Peyer's patch (tissue), 4 donors: ENCODE measurements around the gene SDC4. TPM values are rescaled to one million over a fixed set of nuclear protein-coding genes. Genes with fewer than 3 reads are reported as not detected.

Experiments
- DNase-seq, 3 donors: peaks; one replicate each; pipeline ENCODE4 v3.0.0-alpha.2; 2017 to 2019
- H3K27ac ChIP-seq, 4 donors: fragments of 200-600 bp; sonication (generic); one replicate each; pipeline ENCODE4 v1.5.1; 2016 to 2019
- H3K27me3 ChIP-seq, 2 donors: fragments of 200-600 bp; sonication (generic); one replicate each; pipeline ENCODE4 v1.5.1; 2019
- H3K36me3 ChIP-seq, 3 donors: fragments of 200-600 bp; sonication (generic); one replicate each; pipeline ENCODE4 v1.5.1; 2016 to 2019
- H3K4me1 ChIP-seq, 4 donors: fragments of 200-600 bp; sonication (generic); one replicate each; pipeline ENCODE4 v1.5.1; 2016 to 2019
- H3K4me3 ChIP-seq, 4 donors: fragments of 200-600 bp; sonication (generic); 1 replicate in 3 of 4; 2 replicates in 1 of 4; pipeline ENCODE4 v1.5.1; 2016 to 2019; ENCODE audit warnings: mild to moderate bottlenecking in 1 of 4
- H3K9me3 ChIP-seq, 4 donors: fragments of 200-600 bp; sonication (generic); one replicate each; pipeline ENCODE4 v1.5.1; 2016 to 2019; ENCODE audit warnings: mild to moderate bottlenecking in 1 of 4
- POLR2A ChIP-seq, 2 donors: fragments of 450-650 bp; IDR thresholded peaks; one replicate each; pipeline ENCODE4 v1.5.1; 2017; ENCODE audit warnings: antibody characterized with exemption in 2 of 2, mild to moderate bottlenecking in 2 of 2, moderate library complexity in 2 of 2
- total RNA-seq, 4 donors: library from RNA; depleted of rRNA; stranded (reverse); fragments of >200 nt; gene quantifications; one replicate each; pipeline ENCODE4 v1.1.0, GENCODE V29; 2016
- TF ChIP-seq, protein P1 (sequence below), 6 experiments: fragments of 450-650 bp in 4 of 6; fragments of 200-600 bp in 2 of 6; sonication (generic) in 1 of 6; IDR thresholded peaks; one replicate each; pipeline ENCODE4 v1.5.1; 2017 to 2019; ENCODE audit warnings: antibody characterized with exemption in 6 of 6, mild to moderate bottlenecking in 3 of 6, moderate library complexity in 1 of 6

Gene SDC4
- total RNA-seq, 4 donors from 2014 or later: 21.5 to 49.7 (median 32.5) TPM

GRCh38 chr20:45306431-45306982 is 41.7 kb downstream of the SDC4 start, which contains the start of gene RBPJL:
Gene RBPJL (plus strand): TSS chr20:45306840. CDS start chr20:45306923, 83 bp downstream.
- H3K4me3 ChIP-seq: no peak within 1 kb of the TSS
- H3K4me1 ChIP-seq: no peaks in the 10 kb centered on the region
- peak in 1 of 3 donors; percentile 52 for DNase-seq
- H3K9me3 ChIP-seq: no peaks in the 10 kb centered on the region
- TF ChIP-seq, protein P1, sequence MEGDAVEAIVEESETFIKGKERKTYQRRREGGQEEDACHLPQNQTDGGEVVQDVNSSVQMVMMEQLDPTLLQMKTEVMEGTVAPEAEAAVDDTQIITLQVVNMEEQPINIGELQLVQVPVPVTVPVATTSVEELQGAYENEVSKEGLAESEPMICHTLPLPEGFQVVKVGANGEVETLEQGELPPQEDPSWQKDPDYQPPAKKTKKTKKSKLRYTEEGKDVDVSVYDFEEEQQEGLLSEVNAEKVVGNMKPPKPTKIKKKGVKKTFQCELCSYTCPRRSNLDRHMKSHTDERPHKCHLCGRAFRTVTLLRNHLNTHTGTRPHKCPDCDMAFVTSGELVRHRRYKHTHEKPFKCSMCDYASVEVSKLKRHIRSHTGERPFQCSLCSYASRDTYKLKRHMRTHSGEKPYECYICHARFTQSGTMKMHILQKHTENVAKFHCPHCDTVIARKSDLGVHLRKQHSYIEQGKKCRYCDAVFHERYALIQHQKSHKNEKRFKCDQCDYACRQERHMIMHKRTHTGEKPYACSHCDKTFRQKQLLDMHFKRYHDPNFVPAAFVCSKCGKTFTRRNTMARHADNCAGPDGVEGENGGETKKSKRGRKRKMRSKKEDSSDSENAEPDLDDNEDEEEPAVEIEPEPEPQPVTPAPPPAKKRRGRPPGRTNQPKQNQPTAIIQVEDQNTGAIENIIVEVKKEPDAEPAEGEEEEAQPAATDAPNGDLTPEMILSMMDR (IDR thresholded peaks at IDR 0.05): peak; percentile 19 to 72 (median 52)
- no peak for TF ChIP-seq POLR2A (IDR thresholded peaks at IDR 0.05)
- H3K36me3 ChIP-seq: no peaks in the 10 kb centered on the region
- no peak within 1 kb of the TSS for H3K27ac ChIP-seq
- no peaks in the 10 kb centered on the region for H3K27me3 ChIP-seq

GRCh38 chr20:45305262-45305661 is 43.0 kb downstream of the SDC4 start:
- H3K9me3 ChIP-seq: no peaks in the 10 kb centered on the region
- H3K36me3 ChIP-seq: no peaks in the 10 kb centered on the region
- no peak for DNase-seq
- no peak overlapping the region for H3K4me3 ChIP-seq
- no peaks in the 10 kb centered on the region for H3K27me3 ChIP-seq
- no peaks in the 10 kb centered on the region for H3K4me1 ChIP-seq
- TF ChIP-seq POLR2A (IDR thresholded peaks at IDR 0.05): no peak
- TF ChIP-seq, protein P1 (IDR thresholded peaks at IDR 0.05): no peak
- H3K27ac ChIP-seq: no peak overlapping the region

GRCh38 chr20:45304464-45304999 is 43.7 kb downstream of the SDC4 start:
- Histone ChIP-seq H3K27ac (no peak overlapping the region), H3K9me3 (no peaks in the 10 kb centered on the region), H3K27me3 (no peaks in the 10 kb centered on the region), H3K36me3 (no peaks in the 10 kb centered on the region), H3K4me3 (no peak overlapping the region), H3K4me1 (no peaks in the 10 kb centered on the region)
- DNase-seq: no peak
- TF ChIP-seq POLR2A (IDR thresholded peaks at IDR 0.05): no peak
- TF ChIP-seq, protein P1 (IDR thresholded peaks at IDR 0.05): no peak

DNA sequence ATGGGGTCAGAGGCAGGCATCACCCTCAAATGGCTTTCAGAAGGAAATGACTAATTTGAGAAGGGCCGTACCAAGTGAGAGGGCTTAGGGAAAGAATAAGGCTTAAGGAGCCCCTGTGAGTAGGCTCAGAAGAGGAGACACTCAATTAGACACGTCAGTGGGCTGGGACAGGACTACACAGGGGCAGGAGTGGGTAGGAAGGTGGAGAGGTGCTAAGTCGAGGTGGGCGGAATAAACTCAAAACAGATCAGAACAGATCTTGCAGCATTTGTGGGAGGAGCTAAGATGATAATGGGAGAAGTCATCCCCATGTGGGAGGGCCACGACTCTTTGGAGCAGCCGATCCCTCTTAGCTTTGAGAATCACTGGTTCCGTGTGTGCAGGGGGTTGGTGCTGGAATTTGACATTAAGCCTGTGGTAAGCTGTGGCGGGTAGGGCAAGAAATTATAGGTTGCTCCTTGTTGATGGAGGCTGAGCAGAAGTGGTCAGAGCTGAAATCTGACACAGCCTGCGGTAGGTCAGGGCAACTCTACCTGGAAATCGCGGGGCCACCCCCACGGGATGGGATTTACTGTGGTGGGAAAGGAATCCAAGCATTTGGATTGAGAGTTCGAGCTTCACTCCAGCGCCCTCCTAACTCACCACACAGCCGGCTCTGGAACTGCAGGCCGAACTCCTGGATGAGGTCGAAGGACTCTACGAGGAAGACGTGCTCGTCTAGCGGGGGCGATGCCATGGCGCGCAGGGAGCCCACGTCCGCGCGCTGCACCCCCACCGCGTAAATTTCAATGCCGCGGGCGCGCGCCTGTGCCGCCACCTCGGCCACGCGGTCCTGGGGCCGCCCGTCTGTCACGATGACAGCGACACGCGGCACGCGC is 44.4 kb downstream of the SDC4 start:
- Histone ChIP-seq H3K4me3 (no peak overlapping the region), H3K9me3 (no peaks in the 10 kb centered on the region), H3K27ac (no peak overlapping the region), H3K36me3 (no peaks in the 10 kb centered on the region), H3K27me3 (no peaks in the 10 kb centered on the region), H3K4me1 (no peaks in the 10 kb centered on the region)
- DNase-seq: no peak
- TF ChIP-seq, protein P1 (IDR thresholded peaks at IDR 0.05): no peak
- TF ChIP-seq POLR2A (IDR thresholded peaks at IDR 0.05): no peak

- Histone ChIP-seq H3K27ac (no peak overlapping the region), H3K4me1 (no peaks in the 10 kb centered on the region), H3K36me3 (no peaks in the 10 kb centered on the region), H3K9me3 (no peaks in the 10 kb centered on the region), H3K27me3 (no peaks in the 10 kb centered on the region), H3K4me3 (no peak overlapping the region)
- no peak for DNase-seq
- TF ChIP-seq, protein P1 (IDR thresholded peaks at IDR 0.05): no peak
- no peak for TF ChIP-seq POLR2A (IDR thresholded peaks at IDR 0.05)
These were observed 46.4 kb downstream of the SDC4 start for GRCh38 chr20:45301824-45302271.
